Measurements from ENCODE around the gene LAT.

DNA sequence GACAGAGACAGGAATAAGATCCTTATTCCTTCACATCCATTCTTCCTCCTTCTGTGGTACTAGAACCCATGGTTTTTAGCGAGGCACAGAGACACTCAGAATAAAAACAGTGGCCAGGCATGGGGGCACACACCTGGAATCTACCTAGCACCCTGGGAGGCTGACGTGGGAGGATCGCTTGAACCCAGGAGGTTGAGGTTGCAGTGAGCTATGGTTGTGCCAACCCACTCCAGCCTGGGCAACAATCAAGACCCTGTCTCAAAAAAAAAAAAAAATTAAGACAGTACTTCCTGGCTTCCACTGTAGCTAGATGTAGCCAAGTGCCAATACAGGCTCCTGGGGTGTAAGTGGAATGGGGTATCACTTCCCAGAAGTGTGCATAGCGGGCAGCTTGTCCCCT, 17.7 kb upstream of the LAT start:
- TF ChIP-seq POLR2A (IDR thresholded peaks at IDR 0.05; ENCODE audit: low read length) (no peak), GATA1 (IDR thresholded peaks at IDR 0.05; ENCODE audit: low read depth, low read length) (no peak)
